K562 (cell line): ENCODE measurements around the gene MOK.
A peak's percentile ranks its signal among the peaks of the same experiment; 100 is the strongest.

Experiments used
- ARHGAP35 ChIP-seq: fragments of 450-650 bp; IDR thresholded peaks from 2 replicates; pipeline ENCODE4 v1.6.1; 2018; ENCODE audit not compliant: partially characterized antibody
- HDAC1 ChIP-seq, 2 experiments: fragments of 450-650 bp; IDR thresholded peaks; 2 replicates each; pipeline ENCODE4 v1.6.1; 2016 to 2017; ENCODE audit warnings: inconsistent platforms in 1 of 2, mild to moderate bottlenecking in 1 of 2, moderate library complexity in 1 of 2
- HMG20B ChIP-seq: fragments of 250-450 bp; sonication (Bioruptor Pico); IDR thresholded peaks from 2 replicates; pipeline ENCODE4 v1.5.0; 2021; ENCODE audit warnings: mild to moderate bottlenecking
- POLR2A ChIP-seq: fragments of 450-650 bp; conservative IDR thresholded peaks from 2 replicates; pipeline ENCODE4 v1.6.1; 2016
- POLR2AphosphoS5 ChIP-seq: IDR thresholded peaks from 2 replicates; pipeline ENCODE4 v1.6.1; 2011; ENCODE audit warnings: mild to moderate bottlenecking, low read depth, low read length, moderate library complexity; ENCODE audit not compliant: control insufficient read depth, insufficient read depth
- SPI1 ChIP-seq: IDR thresholded peaks from 2 replicates; pipeline ENCODE4 v1.6.1; 2011; ENCODE audit warnings: low read depth, low read length, control low read depth, borderline replicate concordance
- TAF7 ChIP-seq: fragments of 450-650 bp; IDR thresholded peaks from 2 replicates; pipeline ENCODE4 v1.6.1; 2016; ENCODE audit warnings: missing genetic modification characterization, missing compliant biosample characterization
- ZNF274 ChIP-seq: IDR thresholded peaks from 2 replicates; pipeline ENCODE4 v1.6.1; 2011; ENCODE audit warnings: low read depth, mild to moderate bottlenecking, low read length, moderate library complexity, borderline replicate concordance
- TF ChIP-seq, protein P1 (sequence below): sonication (generic); formaldehyde crosslinking; IDR thresholded peaks from 2 replicates; pipeline ENCODE4 v1.5.0; 2020; ENCODE audit warnings: missing genetic modification reagents
- TF ChIP-seq, protein P2 (sequence below): fragments of 450-650 bp; formaldehyde crosslinking; IDR thresholded peaks from 2 replicates; pipeline ENCODE4 v1.4.0; 2022; ENCODE audit warnings: missing genetic modification characterization
- TF ChIP-seq, protein P3 (sequence below): fragments of 250-450 bp; sonication (Bioruptor Pico); IDR thresholded peaks from 2 replicates; pipeline ENCODE4 v1.8.0; 2022; ENCODE audit warnings: inconsistent platforms
- TF ChIP-seq, protein P4 (sequence below), 3 experiments: IDR thresholded peaks in 2 of 3; conservative IDR thresholded peaks in 1 of 3; 2 replicates each; pipeline ENCODE4 v1.5.1; 2011 to 2012; ENCODE audit warnings: low read length in 3 of 3, mild to moderate bottlenecking in 3 of 3, control low read depth in 2 of 3, improper control_type of control experiment in 1 of 3, inconsistent platforms in 1 of 3, low read depth in 1 of 3, mixed read lengths in 1 of 3, moderate library complexity in 1 of 3; ENCODE audit not compliant: insufficient read depth in 2 of 3

DNA sequence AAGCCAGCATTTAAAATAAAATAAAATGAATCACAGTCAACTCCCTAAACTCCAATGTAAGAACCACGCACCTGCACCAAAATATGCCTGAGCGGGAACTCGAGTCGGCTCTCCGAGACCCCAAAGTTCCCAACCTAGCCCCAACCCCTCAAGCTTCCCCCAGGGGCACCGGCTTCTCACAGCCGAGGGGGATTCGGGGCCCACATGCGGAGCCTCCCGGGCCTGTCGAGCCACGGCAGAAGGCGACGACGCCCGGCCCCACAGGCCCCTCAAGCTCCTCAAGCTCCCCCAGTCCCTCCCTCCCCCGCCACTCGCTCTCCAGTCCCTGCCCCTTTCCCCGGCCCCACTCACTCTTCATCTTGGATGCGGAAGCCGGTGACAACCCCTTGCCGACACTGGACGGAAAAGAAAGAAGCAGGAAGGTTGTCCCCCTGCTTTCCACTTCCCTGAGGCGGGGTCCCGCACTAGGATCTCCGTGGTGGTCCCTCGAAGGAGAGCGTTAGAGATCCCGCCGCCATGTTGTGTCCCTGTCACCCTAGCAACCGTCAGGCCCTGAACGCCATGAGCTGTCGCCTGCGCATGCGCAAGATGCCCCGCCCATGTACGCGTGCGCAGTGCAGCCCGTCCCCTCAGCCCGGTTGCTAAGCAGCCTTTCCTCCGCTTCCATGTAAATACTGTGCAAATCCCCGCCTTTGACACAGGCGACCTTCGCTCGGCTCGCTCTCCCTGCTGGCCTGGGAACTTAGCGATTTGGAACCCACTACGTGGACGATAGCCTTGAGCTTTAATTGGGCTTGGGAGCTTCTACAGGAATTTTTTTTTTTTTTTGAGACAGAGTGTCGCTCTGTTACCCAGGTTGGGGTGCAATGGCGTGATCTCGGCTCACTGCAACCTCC is at the start of gene MOK:
- TF ChIP-seq, protein P1, sequence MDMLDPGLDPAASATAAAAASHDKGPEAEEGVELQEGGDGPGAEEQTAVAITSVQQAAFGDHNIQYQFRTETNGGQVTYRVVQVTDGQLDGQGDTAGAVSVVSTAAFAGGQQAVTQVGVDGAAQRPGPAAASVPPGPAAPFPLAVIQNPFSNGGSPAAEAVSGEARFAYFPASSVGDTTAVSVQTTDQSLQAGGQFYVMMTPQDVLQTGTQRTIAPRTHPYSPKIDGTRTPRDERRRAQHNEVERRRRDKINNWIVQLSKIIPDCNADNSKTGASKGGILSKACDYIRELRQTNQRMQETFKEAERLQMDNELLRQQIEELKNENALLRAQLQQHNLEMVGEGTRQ = no peak
- TF ChIP-seq, protein P2, sequence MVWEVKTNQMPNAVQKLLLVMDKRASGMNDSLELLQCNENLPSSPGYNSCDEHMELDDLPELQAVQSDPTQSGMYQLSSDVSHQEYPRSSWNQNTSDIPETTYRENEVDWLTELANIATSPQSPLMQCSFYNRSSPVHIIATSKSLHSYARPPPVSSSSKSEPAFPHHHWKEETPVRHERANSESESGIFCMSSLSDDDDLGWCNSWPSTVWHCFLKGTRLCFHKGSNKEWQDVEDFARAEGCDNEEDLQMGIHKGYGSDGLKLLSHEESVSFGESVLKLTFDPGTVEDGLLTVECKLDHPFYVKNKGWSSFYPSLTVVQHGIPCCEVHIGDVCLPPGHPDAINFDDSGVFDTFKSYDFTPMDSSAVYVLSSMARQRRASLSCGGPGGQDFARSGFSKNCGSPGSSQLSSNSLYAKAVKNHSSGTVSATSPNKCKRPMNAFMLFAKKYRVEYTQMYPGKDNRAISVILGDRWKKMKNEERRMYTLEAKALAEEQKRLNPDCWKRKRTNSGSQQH (CRISPR knock-in tag) = no peak
- TF ChIP-seq, protein P3, sequence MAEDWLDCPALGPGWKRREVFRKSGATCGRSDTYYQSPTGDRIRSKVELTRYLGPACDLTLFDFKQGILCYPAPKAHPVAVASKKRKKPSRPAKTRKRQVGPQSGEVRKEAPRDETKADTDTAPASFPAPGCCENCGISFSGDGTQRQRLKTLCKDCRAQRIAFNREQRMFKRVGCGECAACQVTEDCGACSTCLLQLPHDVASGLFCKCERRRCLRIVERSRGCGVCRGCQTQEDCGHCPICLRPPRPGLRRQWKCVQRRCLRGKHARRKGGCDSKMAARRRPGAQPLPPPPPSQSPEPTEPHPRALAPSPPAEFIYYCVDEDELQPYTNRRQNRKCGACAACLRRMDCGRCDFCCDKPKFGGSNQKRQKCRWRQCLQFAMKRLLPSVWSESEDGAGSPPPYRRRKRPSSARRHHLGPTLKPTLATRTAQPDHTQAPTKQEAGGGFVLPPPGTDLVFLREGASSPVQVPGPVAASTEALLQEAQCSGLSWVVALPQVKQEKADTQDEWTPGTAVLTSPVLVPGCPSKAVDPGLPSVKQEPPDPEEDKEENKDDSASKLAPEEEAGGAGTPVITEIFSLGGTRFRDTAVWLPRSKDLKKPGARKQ = no peak
- TF ChIP-seq ARHGAP35 (no peak), SPI1 (no peak), TAF7 (tag) (no peak), POLR2AphosphoS5 (no peak), POLR2A (no peak), ZNF274 (no peak), HMG20B (CRISPR knock-in tag) (no peak), HDAC1 (IDR thresholded peaks at IDR 0.05) (peak; percentile 52 to 98; a peak in 3 of 4 replicates)
- TF ChIP-seq, protein P4, sequence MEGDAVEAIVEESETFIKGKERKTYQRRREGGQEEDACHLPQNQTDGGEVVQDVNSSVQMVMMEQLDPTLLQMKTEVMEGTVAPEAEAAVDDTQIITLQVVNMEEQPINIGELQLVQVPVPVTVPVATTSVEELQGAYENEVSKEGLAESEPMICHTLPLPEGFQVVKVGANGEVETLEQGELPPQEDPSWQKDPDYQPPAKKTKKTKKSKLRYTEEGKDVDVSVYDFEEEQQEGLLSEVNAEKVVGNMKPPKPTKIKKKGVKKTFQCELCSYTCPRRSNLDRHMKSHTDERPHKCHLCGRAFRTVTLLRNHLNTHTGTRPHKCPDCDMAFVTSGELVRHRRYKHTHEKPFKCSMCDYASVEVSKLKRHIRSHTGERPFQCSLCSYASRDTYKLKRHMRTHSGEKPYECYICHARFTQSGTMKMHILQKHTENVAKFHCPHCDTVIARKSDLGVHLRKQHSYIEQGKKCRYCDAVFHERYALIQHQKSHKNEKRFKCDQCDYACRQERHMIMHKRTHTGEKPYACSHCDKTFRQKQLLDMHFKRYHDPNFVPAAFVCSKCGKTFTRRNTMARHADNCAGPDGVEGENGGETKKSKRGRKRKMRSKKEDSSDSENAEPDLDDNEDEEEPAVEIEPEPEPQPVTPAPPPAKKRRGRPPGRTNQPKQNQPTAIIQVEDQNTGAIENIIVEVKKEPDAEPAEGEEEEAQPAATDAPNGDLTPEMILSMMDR (IDR thresholded peaks at IDR 0.05 in 2 of 3, conservative IDR thresholded peaks at IDR 0.05 in 1 of 3; ENCODE audit: insufficient read depth in 2 of 3, low read depth in 1 of 3, low read length in 3 of 3) = no peak
